GM21390 (cell line): ENCODE measurements around the gene TXN2.
A peak's percentile ranks its signal among the peaks of the same experiment; 100 is the strongest.

Source experiments
- ATAC-seq: cut with Tn5 transposase; IDR thresholded peaks from one replicate; pipeline ENCODE4 v1.9.1; 2021; ENCODE audit not compliant: unreplicated experiment

Gene TXN2

DNA sequence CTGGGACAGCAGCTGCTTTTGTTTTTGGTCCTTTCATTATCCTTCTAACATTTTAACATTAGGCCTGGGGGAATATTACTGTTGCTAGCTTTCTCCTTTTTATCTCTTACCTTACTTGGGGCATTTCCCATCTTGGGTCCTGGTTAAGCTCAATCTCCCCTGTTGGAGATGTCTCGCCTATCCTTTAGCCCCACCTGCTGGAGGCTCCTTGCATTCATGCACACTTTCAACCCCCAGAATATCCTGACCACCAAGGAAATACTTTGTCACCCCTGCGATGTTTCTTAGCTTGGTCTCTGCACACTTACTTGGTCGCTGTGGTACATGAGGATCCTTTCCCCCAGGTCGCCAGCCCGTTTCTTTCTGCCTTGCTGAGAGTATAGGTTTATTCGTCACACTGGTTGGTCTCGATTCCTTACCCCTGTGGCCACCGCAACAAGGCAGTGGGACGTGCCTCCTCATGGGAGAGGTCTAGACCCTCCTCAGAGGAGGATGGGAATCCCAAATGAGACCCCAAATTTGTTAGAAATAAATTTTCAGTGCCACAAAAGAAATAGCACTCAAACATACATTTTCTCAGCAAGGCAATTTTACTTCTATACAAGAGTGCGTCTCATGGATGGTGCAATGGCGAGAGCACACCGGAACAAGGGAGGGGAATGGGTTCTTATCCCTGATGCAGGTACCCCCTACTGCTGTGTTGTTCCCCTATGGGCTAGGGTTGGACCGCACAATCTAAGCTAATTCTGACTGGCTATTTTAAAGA lies 5.4 kb upstream of the TXN2 start:
- no peak for ATAC-seq

DNA sequence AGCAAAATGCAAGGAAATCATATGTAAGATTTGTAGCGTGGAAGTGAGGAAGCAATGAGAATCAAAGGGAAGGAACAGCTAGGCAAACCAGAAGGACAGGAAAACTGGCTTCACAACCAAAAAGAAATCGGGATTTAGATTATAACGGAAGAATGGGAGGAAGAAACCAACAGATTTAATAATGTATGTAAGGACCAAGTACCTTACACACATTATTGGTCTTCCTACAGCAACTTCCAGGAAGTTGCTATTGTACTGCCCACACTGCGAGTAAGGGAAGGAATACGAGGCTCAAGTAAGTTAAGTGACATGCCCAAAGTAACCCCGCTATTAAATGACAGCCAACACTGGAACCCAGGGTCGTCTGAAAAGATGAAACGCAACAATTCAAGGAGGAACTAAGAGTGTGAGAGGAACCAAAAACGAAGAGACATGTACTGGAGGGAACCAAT lies 473 bp downstream of the TXN2 start:
- peak; percentile 37 for ATAC-seq

DNA sequence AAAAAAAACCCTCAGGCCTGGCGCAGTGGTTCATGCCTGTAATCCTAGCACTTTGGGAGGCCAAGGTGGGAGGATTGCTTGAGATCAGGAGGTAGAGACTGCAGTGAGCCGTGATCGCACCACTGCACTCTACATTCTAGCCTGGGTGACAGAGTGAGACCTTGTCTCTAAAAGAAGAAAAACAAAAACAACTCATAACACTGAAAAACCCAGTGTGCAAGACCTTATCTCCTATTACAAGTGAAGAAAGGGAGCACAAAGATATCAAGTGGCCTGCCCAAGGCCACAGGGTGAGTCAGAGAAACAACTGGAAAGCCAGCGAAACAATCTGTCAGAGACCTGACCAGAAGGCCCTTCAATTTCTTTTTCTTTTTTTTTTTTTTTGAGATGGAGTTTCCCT lies 2.5 kb downstream of the TXN2 start:
- ATAC-seq, result no peak

DNA sequence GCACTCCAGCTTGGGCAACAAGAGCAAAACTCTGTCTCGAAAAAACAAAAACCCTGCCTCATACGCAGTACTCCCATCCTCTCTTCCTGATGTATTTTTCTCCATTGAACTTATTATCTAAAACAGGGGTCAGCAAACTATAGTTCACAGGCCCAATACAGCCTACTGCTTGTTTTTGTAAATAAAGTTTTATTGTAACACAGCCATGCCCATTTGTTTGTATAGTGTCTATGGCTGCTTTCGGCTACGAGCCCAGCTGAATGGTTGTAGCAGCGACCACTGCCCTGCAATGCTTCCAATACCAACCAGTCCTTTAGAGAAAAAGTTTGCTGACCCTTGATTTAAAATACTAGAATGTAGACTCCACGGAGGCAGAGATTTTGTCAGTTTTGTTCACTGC lies 6.1 kb downstream of the TXN2 start:
- no peak for ATAC-seq

DNA sequence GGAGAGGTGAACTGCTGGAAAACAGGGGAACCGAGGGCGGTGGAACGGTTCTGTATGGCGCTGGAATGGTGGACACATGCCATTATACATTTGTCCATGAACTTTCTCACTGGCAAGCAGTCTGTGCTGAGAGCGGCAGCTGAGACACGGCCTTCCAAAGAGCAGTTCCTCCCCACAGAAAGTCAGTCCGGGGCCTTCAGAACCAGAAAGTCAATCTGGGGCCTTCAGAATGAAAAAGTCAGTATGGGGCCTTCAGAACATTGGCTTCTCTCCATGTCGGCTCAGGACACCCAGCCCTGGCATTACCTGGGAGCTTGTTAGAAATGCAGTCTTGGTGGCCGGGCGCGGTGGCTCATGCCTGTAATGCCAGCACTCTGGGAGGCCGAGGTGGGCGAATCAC lies 8.8 kb downstream of the TXN2 start:
- no peak for ATAC-seq

DNA sequence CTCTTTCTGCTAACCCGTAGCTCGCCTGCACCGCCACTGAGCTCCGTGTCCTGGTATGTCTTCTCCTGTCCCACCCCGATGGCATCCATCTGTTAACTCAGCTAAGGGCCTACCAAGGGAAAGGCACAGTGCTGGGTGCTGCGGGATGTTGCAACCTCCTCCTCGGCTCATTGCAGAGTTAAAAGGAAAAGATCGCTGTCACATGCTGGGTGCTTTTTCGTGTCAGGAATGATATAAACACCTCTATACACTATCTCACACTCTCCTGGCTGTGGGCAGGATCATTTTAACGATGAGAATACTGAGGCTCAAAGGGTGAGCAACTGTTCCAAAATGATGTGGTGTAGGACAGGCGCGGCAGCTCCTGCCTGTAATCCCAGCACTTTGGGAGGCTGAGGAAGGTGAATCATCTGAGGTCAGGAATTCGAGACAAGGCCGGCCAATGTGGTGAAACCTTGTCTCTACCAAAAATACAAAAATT lies 10.1 kb downstream of the TXN2 start:
- no peak for ATAC-seq

DNA sequence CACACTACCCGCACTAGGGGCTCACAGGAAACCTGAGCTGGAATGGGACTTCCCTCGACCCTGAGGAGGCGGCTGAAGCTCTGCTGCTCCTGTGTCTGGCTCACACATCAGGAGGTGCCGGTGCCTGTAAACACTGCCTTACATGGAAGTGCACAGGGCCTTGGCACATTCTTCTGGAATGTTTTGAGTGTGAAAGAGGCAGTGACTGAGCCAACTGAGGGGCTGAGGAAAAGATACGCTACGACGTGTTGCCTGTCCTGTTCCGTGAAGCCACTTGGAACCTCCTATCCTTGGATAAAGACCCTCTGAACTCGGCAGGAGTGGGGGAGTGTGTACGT lies 10.5 kb downstream of the TXN2 start:
- no peak for ATAC-seq

DNA sequence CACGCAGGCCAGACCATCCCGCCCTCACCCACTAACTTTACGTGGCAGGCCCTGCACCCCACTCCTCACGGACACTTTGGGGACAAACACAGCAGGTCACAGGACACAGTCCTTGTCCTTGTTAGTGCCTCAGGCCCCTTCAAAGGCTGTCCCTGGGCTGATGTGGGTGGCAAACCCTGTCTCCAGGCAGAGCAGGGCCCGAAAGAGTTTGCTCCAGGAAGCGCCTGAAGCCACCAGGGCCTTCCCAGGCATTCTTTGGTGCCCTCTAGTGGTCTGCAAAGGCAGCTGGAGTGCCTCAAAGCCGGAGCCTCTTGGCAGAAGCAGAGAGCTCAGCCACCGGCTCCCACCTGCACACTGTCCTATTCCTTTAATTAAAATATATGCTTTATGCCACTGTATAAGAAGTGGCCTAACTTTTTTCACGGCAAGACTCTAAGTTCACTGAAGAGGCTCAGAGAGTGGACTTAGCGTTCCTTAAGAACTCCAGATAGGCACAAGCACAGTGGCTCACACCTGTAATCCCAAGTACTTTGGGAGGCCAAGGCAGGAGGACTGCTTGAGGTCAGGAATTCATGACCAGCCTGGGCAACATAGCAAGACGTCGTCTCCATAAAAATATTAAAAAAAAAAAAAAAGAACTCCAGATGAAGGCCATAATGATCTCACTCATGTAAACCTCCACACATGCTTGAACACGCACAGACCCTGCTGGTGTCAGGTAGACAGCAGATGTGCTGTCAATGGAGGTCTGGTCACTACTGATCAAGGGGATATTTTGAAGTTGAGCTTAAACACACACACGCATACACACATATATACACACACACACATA lies 11.1 kb downstream of the TXN2 start:
- no peak for ATAC-seq

DNA sequence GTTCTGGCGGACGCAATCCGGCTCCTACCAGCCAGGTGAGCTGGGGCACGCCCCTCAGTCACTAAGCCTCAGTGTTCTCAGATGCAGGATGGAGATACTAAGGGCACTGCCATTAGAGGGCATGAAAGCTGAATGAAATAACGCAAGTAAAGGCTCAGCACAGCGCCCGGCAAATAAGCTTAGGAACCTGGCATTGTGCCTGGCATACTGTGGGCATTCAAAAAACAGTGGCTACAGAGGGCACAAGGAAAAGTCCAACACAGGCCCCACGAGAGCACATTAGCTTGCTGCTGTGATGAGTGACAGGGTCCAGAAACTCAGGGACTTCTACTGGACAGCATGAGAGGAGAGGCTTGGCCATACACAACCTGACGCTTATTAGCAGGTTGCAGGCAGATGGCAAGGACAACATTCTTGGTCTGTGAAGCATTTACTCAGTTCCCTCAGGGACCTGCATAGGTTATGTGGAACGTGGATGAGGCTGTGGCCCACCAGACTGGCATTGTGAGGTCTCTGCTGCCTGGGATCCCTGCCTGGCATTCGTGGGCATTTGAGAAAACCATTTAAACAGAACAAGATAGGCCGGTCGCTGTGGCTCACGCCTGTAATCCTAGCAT lies 12.2 kb downstream of the TXN2 start:
- ATAC-seq, result no peak

DNA sequence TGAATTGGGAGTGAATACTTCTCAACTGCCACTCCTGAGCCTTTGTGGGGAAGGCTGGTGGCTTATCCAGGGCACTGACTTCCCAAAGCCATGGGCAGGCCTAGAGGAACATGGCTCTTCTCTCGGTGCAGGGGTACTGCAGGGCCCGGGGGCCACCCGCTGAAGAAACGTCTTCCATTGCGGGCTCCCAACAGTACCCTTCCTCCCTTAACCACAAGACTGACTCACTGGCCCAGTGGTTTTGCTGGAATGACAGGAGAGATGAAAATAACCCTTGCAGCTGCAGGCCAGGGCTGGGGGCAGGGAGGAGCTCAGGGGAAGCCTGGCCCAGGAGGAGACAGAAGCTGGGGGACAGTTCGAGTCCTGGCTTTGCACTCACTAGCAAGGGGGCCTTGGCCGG lies 13.5 kb downstream of the TXN2 start:
- ATAC-seq, result no peak

DNA sequence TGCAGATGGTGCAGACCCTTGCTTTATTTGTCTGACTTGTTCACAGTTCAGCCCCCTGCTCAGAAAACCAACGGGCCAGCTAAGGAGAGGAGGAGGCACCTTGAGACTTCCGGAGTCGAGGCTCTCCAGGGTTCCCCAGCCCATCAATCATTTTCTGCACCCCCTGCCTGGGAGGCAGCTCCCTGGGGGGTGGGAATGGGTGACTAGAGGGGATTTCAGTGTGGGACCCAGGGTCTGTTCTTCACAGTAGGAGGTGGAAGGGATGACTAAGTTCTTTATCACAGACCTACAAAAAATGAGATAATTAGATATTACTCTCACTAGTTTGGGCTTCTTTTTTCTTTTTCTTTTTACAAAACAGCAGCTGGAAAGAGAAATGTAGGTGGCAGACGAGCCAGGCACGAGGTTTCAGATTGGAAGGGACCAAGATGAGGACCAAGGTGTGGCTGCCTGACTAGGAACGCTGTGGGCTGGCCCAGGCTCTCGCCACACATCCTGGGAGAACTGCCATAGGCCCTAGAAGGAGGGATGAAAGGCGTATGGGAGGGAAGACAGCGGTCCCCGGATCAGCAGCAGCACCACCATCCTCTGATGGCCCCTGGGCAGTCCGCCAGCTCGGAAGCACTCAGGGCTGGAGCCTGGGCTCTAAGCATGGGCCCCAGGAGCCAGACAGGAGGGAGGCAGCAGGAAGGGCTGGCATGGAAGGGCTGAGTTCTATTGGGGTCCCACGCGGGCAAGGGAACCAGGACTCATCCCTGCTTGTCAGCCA lies 14.2 kb downstream of the TXN2 start:
- ATAC-seq, result no peak

DNA sequence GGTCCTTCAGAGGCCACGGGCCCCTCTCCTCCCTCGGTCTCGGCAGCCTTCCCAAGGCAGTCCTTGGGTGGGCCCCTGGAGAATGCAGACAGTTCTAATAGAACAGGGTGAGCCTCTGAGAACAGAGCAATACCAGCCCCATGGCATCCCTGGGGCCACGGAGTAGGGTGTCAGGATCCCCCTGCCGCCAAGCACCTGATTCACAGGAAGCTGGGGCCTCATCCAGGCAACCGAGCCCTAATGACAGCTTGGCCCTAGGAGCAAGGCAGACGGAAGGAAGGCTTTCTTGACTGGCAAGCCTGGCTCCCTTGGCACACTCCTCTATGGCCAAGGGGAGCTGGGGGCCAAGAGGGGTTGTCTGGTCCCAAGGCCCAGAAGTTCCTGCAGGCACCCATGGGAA lies 15.2 kb downstream of the TXN2 start:
- ATAC-seq, result no peak

DNA sequence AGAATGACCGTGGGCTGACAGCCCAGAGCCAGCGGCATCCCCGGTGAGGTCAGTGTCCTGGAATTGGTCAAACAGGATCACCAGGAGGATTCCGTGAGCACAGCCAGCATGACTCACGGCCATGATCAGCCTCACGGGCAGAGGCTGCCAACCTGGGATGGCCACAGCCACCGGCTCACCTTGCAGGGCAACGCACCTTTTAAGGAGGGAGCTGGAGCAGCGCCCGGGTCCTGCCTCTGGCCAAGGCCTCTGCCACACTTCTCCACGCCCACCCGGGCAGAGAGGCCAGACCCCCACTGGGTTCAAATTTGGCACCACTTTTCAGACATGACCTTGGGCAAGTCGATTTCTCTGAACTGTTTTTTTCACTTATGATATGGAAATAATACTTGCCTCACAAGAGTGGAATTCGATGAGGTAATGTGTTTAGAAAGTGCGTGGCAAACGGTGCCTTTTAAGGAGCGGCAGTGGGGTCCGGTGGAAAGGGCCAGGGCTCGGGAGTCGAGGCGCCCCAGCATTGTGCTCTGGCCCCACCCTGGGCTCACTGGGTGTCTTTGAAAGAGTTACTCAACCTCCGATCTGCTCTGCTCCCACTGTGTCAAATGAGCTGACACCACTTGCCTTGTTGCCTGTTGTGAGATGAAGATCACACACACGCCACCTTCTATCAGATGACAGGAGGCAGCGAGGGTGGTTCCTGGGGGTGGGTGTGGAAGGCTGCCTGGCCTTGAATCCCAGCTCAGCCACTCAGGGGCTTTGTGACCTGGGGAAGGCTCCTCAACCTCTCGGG lies 16.0 kb downstream of the TXN2 start:
- no peak for ATAC-seq

DNA sequence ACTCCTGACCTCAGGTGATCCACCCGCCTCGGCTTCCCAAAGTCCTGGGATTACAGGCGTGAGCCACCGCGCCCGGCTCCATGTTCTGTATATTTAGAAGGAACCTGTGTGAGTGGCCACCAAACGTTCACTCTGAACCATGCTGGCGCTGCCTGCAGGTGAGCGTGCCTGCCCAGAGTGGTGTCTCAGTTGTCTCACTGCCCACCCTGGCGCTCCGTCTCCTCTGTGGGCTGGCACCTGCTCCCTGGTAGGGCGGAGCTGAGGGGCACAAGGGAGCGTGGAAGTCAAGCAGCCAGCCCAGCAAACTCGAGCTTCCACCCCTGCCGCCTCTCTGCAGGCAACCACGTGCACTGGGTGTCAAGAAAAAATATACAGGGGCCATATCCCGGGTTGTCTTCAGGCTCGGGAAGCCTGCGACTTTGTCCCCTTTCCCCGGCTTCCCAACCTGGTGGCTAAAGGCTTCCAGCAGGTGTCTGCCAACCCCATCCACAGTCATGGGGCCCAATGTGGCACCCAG lies 16.7 kb downstream of the TXN2 start:
- ATAC-seq, result no peak

DNA sequence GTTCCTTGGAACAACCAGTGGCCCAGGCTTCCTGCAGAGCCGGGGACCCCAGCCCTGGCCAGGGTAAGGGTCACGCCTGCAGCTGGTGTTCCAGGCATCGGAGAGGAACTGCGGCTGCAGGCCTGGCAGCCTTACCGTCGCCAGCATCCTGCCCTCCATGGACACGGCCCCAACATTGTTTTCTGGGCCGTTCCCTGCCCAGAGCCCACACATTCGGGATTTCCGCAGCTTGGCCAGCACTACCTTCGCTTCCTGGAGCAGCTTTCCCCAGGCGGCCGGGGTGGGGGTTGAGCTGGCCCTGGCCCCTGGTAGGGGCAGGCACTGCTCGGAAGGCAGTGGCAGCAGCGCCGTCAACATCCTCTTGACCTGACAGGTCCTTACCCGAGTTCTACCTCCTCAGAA lies 17.7 kb downstream of the TXN2 start:
- ATAC-seq, result no peak

DNA sequence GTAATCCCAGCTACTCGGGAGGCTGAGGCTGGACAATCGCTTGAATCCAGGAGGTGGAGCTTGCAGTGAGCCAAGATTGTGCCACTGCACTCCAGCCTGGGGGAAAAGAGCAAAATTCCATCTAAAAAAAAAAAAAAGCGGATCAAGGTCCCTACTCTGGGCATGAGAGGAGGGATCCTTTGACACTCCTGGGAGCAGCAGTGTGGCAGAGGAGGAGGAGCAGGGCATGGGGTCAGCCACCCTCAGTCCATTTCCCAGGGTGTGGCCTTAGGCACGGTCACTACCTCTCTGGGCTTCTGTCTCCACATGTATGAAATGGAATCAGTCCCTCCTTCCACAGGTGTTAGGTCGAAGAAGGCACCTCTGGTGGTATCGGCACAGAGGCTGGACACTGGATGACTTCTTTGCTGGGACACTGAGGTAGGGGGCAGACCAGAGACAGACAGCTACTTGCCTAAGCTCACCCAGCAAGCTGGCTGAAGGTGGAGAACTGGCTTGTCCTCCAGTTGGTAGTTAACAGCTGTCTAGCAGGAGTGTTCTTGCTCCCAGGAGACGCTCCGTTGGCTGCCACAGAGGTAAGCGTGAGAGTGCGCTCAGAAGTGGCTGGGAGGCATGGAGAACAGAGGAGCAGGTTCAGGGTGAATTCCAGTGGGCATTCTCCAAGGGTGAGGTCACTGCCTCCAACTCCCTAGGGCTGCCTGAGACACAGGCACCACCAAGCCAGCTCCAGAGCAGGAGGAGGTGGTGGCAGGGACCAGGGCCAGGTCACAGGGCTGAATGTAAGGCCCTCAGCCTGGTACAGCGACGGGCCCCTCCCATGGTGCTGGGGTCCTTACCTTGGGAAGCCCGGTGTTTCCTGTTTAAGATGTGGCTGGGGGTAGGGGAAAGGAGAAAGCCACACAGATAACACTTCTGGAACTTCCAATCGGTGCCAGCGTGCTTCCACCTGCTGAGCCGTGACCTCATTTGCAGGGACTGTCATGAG lies 19.5 kb downstream of the TXN2 start:
- ATAC-seq, result no peak

DNA sequence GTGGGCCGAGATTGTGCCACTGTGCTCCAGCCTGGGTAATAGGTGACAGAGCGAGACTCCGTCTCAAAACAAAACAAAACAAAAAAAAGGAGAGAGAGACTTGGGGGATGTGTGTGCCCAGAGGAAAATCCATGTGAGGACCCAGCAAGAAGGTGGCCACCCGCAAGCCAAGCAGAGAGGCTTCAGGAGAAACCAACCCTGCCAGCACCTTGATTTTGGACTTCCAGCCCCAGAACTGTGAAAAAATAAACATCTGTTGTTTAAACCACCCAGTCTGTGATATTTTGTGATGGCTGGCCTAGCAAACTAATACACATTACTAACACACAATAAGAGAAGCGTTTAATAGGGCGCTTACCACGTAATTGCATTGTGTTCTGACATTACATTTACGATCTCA lies 21.2 kb downstream of the TXN2 start:
- ATAC-seq, result no peak

DNA sequence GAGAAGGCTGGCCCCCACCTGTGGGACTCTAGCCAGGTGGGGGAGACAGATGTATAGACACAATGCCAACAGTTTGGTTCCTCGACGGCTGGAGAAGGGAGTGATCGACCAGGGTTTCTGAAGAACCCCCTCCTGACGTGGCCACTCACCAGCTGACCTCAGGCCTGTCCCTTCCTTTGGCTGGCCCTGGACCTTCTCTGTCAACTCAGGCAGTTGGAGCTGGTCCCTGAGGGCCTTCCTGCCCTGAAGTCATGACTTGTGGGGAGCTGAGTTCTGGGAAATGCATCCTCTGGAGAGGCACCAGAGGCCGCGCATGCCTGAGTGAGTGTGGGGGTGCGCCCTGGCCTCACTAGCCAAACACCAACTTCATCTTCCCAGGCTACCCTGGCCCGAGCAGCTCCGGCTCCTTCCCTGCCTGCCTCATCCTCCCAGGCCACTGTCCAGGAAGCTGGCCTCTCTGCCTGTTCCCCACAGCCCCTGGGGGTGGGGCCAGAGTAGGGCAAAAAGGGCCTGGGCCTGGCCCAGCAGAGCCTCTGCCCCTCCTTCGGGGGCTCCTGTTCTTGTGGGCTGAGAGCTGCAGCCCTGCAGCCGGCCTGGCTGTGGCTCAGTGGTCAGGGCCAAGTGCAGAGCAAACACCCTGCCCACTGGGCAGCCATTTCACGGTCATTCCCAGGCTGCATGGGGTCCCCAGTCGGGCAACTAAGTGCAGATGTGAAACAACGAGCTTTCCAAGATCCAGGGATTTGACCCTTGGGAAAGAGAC lies 23.6 kb downstream of the TXN2 start:
- no peak for ATAC-seq
